Posterior cingulate gyrus (tissue), 11 donors: Measurements from ENCODE around the gene PCLO.
"Not testable (repeated sequence)": the region's sequence is repeated elsewhere in the genome, so short reads cannot be mapped to it uniquely, and the experiment has no call there.

Experiments used
- DNase-seq, 10 donors: peaks; one replicate each; pipeline versions ENCODE4 v3.0.0 to v3.0.0-alpha.2; 2020 to 2021; ENCODE audit warnings: mixed read lengths in 3 of 10
- intact Hi-C: fragments of 100-400 bp; cut with DNase I; formaldehyde crosslinking; loops from one replicate; pipeline ENCODE4 v1.15.1; 2023

Gene PCLO

DNA sequence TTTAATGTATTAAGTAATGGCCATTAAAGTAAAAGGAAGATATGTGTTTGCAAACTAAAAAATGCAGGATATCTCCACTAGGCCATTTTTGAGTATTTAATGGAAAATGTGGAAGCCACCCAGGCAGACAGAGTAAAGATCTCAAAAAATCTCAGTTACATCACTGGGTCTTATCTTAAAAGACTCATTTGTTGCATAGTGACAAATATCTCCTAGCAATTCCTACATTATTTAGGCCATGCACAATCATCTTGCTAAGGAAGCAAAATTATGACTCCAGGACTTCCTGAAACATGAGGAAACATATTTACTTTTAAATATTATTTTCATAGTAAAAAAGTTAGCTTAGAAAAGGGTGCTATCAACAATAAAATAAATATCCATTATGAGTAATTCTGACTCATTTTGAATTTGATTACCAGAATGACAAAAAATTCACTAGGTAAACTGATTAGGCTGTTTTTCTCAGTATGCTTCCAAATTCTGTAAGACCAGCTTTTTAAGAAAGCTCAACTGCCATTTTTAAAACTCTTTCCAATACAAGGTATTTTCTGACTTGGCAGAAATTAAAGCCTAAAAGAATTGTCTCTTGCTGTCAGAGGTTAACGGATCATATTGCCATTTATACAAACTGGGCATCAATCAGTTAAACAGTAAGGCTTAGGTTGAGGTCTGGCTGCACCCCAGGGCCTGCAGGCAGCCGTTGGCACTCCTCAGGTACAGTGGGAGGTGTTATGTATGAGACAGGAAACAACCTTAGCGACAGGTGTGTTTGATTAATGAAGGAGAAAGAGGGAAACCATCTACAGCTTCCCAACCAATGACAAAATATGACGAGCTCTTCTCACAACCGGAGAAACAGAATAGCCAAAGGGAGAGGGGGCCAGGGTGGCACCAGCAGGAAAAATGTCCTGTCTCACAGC is 31.8 kb downstream of the PCLO start:
- intact Hi-C loops = no loop called here
- no peak for DNase-seq

DNA sequence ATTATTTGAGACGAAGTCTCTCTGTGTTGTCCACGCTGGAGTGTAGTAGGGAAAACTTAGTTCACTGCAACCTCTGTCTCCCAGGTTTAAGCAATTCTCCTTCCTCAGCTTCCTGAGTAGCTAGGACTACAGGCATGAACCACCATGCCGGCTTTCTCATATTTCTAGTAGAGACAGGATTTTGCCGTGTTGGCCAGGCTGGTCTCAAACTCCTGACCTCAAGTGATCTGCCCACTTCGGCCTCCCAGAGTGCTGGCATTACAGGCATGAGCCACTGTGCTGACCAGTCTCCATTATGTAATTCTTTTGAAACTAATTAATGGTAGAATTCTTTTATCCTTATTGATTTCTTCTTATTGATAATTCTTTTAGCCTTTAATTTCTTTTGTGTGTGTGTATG is 32.5 kb downstream of the PCLO start:
- peak in 1 of 10 donors; percentile 62 for DNase-seq
- intact Hi-C loops = no loop called here

DNA sequence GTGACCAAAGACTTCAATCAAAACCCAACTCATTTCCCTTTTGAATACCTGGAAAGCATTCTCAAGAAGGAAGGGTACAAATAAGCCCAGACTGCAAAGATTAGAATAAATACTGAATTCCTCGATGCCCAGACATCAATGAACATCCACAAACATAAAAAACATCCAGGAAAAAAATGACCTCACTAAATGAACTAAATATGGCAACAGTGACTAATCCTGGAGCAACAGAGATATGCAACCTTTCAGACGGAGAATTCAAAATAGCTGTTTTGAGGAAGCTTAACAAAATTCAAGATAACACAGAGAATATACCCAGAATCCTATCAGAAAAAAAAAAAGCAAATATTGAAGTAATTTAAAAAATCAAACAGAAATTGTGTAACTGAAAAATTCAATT is 43.2 kb downstream of the PCLO start:
- intact Hi-C loops = no loop called here

GRCh38 chr7:83119026-83119382 is 43.7 kb downstream of the PCLO start:
- DNase-seq = no peak
- intact Hi-C loops = no loop called here

More for the DNA sequence above, 43.2 kb downstream of the PCLO start:
- no peak for DNase-seq

DNA sequence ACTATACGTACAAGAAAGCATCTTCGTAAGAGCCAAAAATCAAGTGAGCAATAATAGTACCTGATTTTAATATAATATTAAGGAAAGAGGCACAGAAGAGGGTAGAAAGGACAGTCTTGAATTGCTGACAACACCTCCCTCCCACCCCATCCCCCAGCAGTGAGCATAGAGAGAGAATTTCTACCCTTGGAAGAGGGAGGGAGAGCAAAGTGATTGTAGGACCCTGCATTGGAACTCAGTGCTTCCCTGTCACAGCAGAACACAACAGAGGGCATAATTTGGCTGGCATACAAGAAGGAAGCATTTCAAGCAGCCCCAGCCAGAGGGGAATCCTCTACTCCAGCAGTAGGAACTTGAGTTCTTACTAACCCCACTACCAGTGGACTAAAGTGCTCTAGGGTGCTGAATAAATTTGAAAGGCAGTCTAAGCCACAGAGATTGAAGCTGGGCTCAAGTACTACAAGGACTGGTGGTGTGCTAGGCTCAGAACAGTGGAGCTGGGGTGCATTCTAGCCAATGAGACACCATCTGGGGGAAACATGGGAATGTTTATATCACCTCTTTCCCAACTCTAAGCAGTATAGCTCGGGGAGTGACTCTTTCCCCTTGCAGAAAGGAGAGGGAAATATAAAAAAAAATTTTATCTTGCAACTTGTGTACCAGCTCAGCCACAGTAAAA is 44.2 kb downstream of the PCLO start:
- intact Hi-C loops = no loop called here
- DNase-seq = no peak

- DNase-seq = no peak
- intact Hi-C loops = no loop called here
These were observed 45.2 kb downstream of the PCLO start for GRCh38 chr7:83117466-83117865.

- DNase-seq = no peak
- intact Hi-C loops = no loop called here
These were observed 51.3 kb downstream of the PCLO start for GRCh38 chr7:83111391-83111790.

DNA sequence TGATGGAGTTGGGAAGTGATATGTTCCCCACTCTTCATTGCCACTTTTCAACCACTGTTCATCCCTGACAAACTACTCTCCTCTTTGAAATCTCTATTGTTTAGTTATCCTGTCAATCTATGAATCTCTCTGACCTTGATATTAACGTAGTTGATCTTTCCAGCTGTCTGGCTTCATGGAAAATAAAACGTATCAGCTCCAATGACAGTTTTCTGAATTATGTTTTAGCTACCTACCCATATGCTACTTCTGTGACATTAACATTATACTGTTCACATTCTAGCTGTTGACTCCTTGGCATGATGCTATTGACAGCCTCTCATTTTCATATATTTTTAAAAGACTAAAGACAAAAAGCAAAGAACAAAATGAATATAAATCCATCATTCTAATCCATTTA is 53.3 kb downstream of the PCLO start:
- intact Hi-C loops = no loop called here
- DNase-seq = no peak

- intact Hi-C loops = no loop called here
- no peak for DNase-seq
These were observed 56.7 kb downstream of the PCLO start for GRCh38 chr7:83105948-83106347.

GRCh38 chr7:83105063-83105462 is 57.6 kb downstream of the PCLO start:
- intact Hi-C loops = no loop called here
- no peak for DNase-seq

DNA sequence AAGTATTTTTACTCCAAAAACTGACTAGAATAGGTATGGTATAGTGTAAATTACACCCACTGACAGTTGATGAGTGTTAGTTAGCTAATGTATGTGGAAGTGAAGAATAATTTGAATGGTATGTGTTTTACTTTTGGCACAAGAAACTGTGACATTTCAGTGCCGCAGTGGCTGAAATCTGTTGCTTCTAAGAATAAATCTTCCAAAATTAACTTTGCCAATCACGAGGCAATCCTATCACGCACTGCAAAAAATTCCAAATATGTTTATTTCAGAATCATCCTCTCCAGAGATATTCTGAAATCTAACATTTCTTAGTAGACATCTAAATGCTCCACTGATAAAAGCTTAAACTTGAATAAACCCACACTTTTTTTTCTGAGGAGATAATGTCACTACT is 61.2 kb downstream of the PCLO start:
- intact Hi-C loops = no loop called here
- DNase-seq = no peak

DNA sequence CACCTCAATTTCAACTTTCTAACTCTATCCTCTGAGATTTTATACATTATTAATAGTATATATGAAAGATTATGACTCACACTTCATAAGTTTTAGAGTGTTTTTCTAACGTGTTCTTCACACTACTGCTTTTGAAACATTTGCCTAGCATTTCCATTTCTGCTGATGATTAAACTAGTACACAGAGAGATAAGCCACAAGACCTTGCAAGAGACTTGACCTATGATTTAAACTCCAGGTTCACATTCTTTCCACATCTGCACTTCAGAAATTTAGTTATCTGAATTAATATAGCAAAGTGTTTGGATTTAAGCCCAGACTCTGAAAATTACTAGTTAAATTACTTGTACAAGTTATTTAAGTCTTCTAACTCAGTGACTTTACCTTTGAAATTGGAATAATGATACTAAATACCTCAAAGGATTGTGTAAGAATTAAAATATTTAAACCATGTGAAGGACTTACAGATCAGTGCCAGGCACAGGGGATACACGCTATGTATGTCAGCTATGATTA is 66.6 kb downstream of the PCLO start:
- no peak for DNase-seq
- intact Hi-C loops = no loop called here

DNA sequence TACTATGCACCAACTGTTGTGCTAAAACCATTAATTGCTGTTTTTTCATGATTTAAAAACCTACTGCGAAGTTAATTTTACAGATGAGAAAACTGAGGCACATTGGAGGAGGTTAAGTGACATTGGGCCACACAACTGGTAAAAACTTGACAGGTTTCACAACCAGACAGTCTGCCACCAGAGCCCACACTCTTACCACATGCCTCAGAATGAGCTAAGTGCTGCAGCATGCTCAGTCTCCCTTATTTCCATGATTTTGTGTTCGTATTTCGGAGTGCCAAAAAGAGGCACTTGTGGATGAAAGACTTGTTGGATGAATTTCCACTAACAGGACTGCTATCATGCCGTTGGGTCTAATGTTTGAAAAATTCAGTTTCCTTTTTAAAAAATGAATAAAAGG is 77.4 kb downstream of the PCLO start:
- no peak for DNase-seq
- intact Hi-C loops = no loop called here

DNA sequence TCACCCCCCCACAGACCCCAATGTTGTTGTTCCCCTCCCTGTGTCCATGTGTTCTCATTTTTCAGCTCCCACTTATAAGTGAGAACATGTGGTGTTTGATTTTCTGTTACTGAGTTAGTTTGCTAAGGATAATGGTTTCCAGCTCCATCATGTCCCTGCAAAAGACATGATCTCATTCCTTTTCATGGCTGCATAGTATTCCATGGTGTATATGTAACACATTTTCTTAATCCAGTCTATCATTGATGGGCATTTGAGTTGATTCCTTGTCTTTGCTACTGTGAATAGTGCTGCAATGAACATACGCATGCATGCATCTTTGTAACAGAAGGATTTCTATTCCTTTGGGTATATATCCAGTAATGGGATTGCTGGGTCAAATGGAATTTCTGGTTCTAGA is 82.8 kb downstream of the PCLO start:
- intact Hi-C loops, DNase-seq: not testable (repeated sequence)

- intact Hi-C loops = no loop called here
- no peak for DNase-seq
These were observed 85.4 kb downstream of the PCLO start for GRCh38 chr7:83077328-83077727.

- intact Hi-C loops = no loop called here
- no peak for DNase-seq
These were observed 89.8 kb downstream of the PCLO start for GRCh38 chr7:83072576-83073517.

GRCh38 chr7:83065714-83066113 is 97.0 kb downstream of the PCLO start:
- DNase-seq = no peak
- intact Hi-C loops = no loop called here

DNA sequence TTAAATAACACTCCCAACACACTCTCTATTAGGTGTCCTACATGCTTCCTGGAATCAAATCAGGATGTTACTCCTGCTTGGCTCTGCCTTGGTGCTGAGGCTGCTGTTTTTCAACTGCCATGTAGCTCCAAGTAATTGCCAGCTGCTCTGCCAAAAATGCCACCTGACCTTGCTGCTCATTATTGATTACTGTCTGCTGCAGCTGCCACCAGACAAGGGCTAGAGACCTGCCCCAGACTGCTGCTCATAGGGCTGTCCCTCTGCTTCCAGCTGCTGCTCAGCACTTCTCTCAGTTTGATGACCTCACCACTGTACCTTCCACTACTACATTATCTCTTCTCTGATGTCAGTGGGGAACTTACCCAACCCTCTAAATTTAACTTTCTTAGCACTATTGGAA is 102.5 kb downstream of the PCLO start:
- intact Hi-C loops = no loop called here
- DNase-seq = peak in 2 of 10 donors; percentile 5 to 61

DNA sequence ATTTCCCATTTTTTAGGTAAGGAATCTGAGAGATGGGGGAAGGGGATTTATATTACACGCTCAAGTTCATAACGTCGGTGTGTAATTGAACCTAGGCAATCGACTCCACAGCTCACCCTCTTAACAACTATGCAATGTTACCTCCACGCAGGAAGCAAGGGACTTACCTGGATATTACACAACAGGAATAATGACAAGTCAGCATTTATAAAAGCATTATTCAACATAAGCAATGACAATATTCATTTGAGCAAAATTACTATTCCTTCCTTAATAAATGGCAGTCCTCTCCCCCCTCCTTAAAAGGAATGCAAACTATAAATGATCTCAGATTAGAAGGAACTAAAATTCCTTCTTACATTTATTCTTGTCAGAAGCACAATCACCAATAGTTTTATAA is 104.0 kb downstream of the PCLO start:
- no peak for DNase-seq

DNA sequence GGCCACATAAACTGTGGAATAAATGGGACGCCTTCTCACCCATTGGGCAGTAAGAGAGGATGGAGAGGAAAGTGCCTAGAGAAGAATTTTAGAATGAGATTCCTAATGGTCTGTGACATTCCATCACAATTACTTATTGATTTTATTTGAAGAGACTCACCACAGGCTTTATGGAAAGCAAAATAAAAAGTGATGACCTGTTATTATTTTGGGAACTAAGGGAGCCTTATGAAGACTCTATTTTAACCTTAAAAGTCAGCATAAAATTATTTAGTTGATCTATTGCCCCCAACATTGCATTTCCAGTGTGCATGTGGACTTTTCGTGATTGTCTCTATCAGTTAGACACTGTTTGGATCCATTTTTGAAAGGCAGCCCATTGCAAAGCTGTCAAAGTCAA is 107.5 kb downstream of the PCLO start:
- DNase-seq = no peak
- intact Hi-C loops = no loop called here

More for the DNA sequence above, 104.0 kb downstream of the PCLO start:
- intact Hi-C loops = no loop called here

DNA sequence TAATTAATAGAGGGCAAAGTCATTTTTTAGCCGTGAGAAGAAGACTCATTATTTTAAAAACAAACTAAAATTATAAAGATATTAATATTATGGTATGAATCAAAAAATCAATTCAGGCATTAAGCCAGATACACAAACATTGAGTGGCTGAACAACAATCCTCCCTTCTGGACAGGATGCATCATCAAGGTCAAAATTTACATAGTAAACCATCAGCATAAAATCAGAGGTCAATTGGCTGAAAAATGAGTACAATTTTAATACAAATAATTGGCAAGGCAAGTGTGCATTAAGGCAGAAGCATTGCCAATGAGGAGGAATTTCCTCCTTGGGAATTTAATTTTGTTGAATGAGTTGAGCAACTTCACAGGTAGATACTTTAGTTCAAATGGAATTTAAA is 108.2 kb downstream of the PCLO start:
- DNase-seq = no peak
- intact Hi-C loops = no loop called here
